ENCODE measurements around the gene PSMB2. TPM values are rescaled to one million over a fixed set of nuclear protein-coding genes. Genes with fewer than 3 reads are reported as not detected.

The PSMB2 gene
- total and polyA plus RNA-seq, 2 of the 8 experiments (the other 6 are each of a cell fraction or from before 2014, with no cell fraction given): 91.4 to 101 TPM

GRCh38 chr1:35631396-35631795 is 9.9 kb downstream of the PSMB2 start:
- POLR2A ChIA-PET (ENCODE audit: partially characterized antibody): interaction anchor here (0.7 to 1.3 kb wide), 4 partner anchors 8 to 74 kb away, joined by 3 to 5 read pairs (median 3); no protein-coding TSS in a partner anchor
- no peak for FAIRE-seq
- peaks cover 16 to 74% (median 54%) of the 10 kb centered on the region in 4 experiments for H3K36me3 ChIP-seq (ENCODE audit: control insufficient read depth in 2 of 4, insufficient read depth in 4 of 4, low read length in 3 of 4)

More at GRCh38 chr1:35631396-35631795, 9.9 kb downstream of the PSMB2 start:
- WGBS, 2 experiments (ENCODE audit: extremely low coverage in 1 of 2, insufficient coverage in 1 of 2, insufficient read length in 1 of 2, insufficient replicate concordance in 2 of 2, low coverage in 1 of 2, low lambda C conversion rate in 2 of 2, missing lambda C conversion rate in 1 of 2): 74% methylated on average over 3 of the region's 3 CpGs; no CpG with 5 or more reads in 1 of the 2 experiments
- Histone ChIP-seq H3K18ac (ENCODE audit: extremely low read depth, low read length) (no peak overlapping the region), H2BK120ac (replicated peaks; ENCODE audit: low read depth, low read length) (no peak overlapping the region), H3K79me2 (ENCODE audit: control insufficient read depth in 1 of 2, insufficient read depth in 2 of 2, low read length in 2 of 2) (peaks cover 0 to 18% of the 10 kb centered on the region in 2 experiments; a peak in 3 of 4 replicates), H2BK15ac (ENCODE audit: low read length) (no peak overlapping the region), H2AFZ (ENCODE audit: low read length) (no peak overlapping the region), H3K23me2 (ENCODE audit: low read depth, low read length) (no peaks in the 10 kb centered on the region), H2BK20ac (ENCODE audit: low read length) (no peak overlapping the region), H2BK5ac (ENCODE audit: low read depth, low read length) (no peak overlapping the region), H3K4me3 (ENCODE audit: extremely low read depth in 1 of 4, insufficient read depth in 2 of 4, low read depth in 3 of 4, low read length in 4 of 4) (no peak overlapping the region), H4K91ac (replicated peaks; ENCODE audit: insufficient read length, low read length) (no peak overlapping the region), H2AK5ac (ENCODE audit: low read depth, low read length) (no peak overlapping the region), H2BK12ac (ENCODE audit: low read depth, low read length) (no peak overlapping the region), H3K23ac (ENCODE audit: insufficient read length) (no peak overlapping the region), H3K27me3 (replicated peaks in 1 of 4; ENCODE audit: control insufficient read depth in 3 of 4, extremely low read depth in 1 of 4, insufficient read depth in 3 of 4, low read length in 3 of 4) (no peaks in the 10 kb centered on the region), H3K4me1 (replicated peaks in 1 of 4; ENCODE audit: control insufficient read depth in 3 of 4, insufficient read depth in 4 of 4, low read length in 3 of 4) (no peaks in the 10 kb centered on the region), H3K79me1 (ENCODE audit: low read depth, low read length) (no peaks in the 10 kb centered on the region; the same call in 1 of the 2 replicates), H3K27ac (ENCODE audit: low read depth, low read length) (no peak overlapping the region), H3K4ac (replicated peaks; ENCODE audit: insufficient read length, low read depth, low read length) (no peak overlapping the region), H4K8ac (ENCODE audit: extremely low read depth, insufficient read depth, low read length) (no peak overlapping the region), H3K9me3 (ENCODE audit: insufficient read depth in 2 of 2, low read depth in 1 of 2, low read length in 1 of 2) (no peaks in the 10 kb centered on the region), H3K4me2 (ENCODE audit: insufficient read depth in 1 of 2, low read depth in 2 of 2, low read length in 2 of 2) (no peak overlapping the region), H3K9ac (replicated peaks in 1 of 4; ENCODE audit: extremely low read depth in 1 of 4, low read depth in 3 of 4, low read length in 3 of 4) (no peak overlapping the region), H4K20me1 (replicated peaks in 1 of 2; ENCODE audit: control insufficient read depth in 1 of 2, insufficient read depth in 2 of 2, low read length in 2 of 2) (peaks cover 0 to 10% of the 10 kb centered on the region in 2 experiments), H4K5ac (ENCODE audit: insufficient read length, low read depth, low read length) (no peak overlapping the region), H3K14ac (ENCODE audit: insufficient read length) (no peak overlapping the region), H3K56ac (replicated peaks; ENCODE audit: insufficient read length, low read depth, low read length) (no peak overlapping the region)
- TF ChIP-seq YY1 (IDR thresholded peaks at IDR 0.05; ENCODE audit: low read depth, low read length) (no peak), TAF1 (IDR thresholded peaks at IDR 0.05; ENCODE audit: low read depth, low read length) (no peak), EP300 (IDR thresholded peaks at IDR 0.05; ENCODE audit: borderline replicate concordance in 1 of 2, low read depth in 2 of 2, low read length in 2 of 2) (no peak), SUZ12 (IDR thresholded peaks at IDR 0.05; ENCODE audit: low read length) (no peak), CTBP2 (IDR thresholded peaks at IDR 0.05; ENCODE audit: borderline replicate concordance, insufficient read depth, insufficient read length, low read length) (no peak), JUND (IDR thresholded peaks at IDR 0.05; ENCODE audit: low read length) (no peak), RAD21 (IDR thresholded peaks at IDR 0.05 in 1 of 2, conservative IDR thresholded peaks at IDR 0.05 in 1 of 2; ENCODE audit: low read depth in 2 of 2, low read length in 2 of 2) (no peak), SP4 (IDR thresholded peaks at IDR 0.05; ENCODE audit: low read length) (no peak)
- no peak for DNase-seq (ENCODE audit: low read depth in 1 of 2, low spot score in 2 of 2)
- CTCF ChIA-PET (ENCODE audit: partially characterized antibody): interaction anchor here (1.5 kb wide), 1 partner anchor 95 kb away, joined by 4 read pairs; no protein-coding TSS in a partner anchor

Measured in H1 (cell line).